KOPT-K1 (cell line): ENCODE results near the gene CNTRL.
"Not testable (repeated sequence)": the region's sequence is repeated elsewhere in the genome, so short reads cannot be mapped to it uniquely, and the experiment has no call there.

ENCODE experiments used
- H3K27ac ChIP-seq: fragments of 200-600 bp; sonication (generic); 2 replicates; pipeline ENCODE4 v1.5.1; 2016; ENCODE audit warnings: antibody characterized with exemption, mild to moderate bottlenecking, low read depth, low read length; ENCODE audit not compliant: poor library complexity, severe bottlenecking
- H3K36me3 ChIP-seq: fragments of 200-600 bp; sonication (generic); 2 replicates; pipeline ENCODE4 v1.5.1; 2017; ENCODE audit warnings: antibody characterized with exemption, mild to moderate bottlenecking, low read length, moderate library complexity; ENCODE audit not compliant: insufficient read depth
- H3K9me3 ChIP-seq: fragments of 200-600 bp; sonication (generic); 2 replicates; pipeline ENCODE4 v1.5.1; 2017; ENCODE audit warnings: antibody characterized with exemption, low read length, mild to moderate bottlenecking; ENCODE audit not compliant: insufficient read depth, poor library complexity, severe bottlenecking

Gene CNTRL

GRCh38 chr9:121074370-121075250 is at the start of gene CNTRL:
Gene CNTRL, plus strand, starts transcription at chr9:121074955. Its CDS starts 13,372 bp downstream, at chr9:121088327.
- Histone ChIP-seq H3K27ac (peak within 1 kb of the TSS; percentile 90), H3K36me3 (peaks cover 4% of the 10 kb centered on the region; the same call in 1 of the 2 replicates), H3K9me3 (no peaks in the 10 kb centered on the region)

- Histone ChIP-seq H3K36me3 (no peaks in the 10 kb centered on the region), H3K27ac (no peak overlapping the region), H3K9me3 (no peaks in the 10 kb centered on the region)
Measured at GRCh38 chr9:121026260-121026691, 48.5 kb upstream of the CNTRL start.

GRCh38 chr9:121026768-121027167 is 48.0 kb upstream of the CNTRL start:
- Histone ChIP-seq H3K27ac (no peak overlapping the region), H3K36me3 (no peaks in the 10 kb centered on the region), H3K9me3 (no peaks in the 10 kb centered on the region)

- H3K27ac ChIP-seq, H3K9me3 ChIP-seq, H3K36me3 ChIP-seq: not testable (repeated sequence)
Measured at GRCh38 chr9:121028285-121028684, 46.5 kb upstream of the CNTRL start.

- Histone ChIP-seq H3K36me3 (no peaks in the 10 kb centered on the region), H3K27ac (no peak overlapping the region), H3K9me3 (no peaks in the 10 kb centered on the region)
Measured at GRCh38 chr9:121029469-121029868, 45.3 kb upstream of the CNTRL start.

GRCh38 chr9:121034529-121034928 is 40.2 kb upstream of the CNTRL start:
- no peak overlapping the region for H3K27ac ChIP-seq
- no peaks in the 10 kb centered on the region for H3K9me3 ChIP-seq
- H3K36me3 ChIP-seq = no peaks in the 10 kb centered on the region

GRCh38 chr9:121035717-121036116 is 39.0 kb upstream of the CNTRL start:
- H3K36me3 ChIP-seq, H3K27ac ChIP-seq, H3K9me3 ChIP-seq: not testable (repeated sequence)

- H3K9me3 ChIP-seq = no peaks in the 10 kb centered on the region
- no peaks in the 10 kb centered on the region for H3K36me3 ChIP-seq
- H3K27ac ChIP-seq = no peak overlapping the region
Measured at GRCh38 chr9:121038362-121038761, 36.4 kb upstream of the CNTRL start.

GRCh38 chr9:121038804-121039203 is 36.0 kb upstream of the CNTRL start:
- H3K36me3 ChIP-seq = no peaks in the 10 kb centered on the region
- no peaks in the 10 kb centered on the region for H3K9me3 ChIP-seq
- no peak overlapping the region for H3K27ac ChIP-seq

DNA sequence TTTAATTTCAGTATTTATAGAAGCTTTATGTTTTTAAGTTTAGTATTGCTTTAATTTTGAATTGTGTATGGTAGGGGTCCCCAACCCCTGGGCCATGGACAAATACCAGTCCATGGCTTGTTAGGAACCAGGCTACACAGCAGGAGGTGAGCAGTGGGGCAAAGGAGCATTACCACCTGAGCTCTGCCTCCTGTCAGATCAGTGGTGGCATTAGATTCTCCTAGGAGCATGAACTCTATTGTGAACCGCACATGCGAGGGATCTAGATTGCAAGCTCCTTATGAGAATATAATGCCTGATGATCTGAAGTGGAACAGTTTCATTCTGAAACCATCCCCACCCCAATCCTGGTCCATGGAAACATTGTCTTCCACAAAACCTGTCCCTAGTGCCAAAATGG is 26.6 kb upstream of the CNTRL start:
- Histone ChIP-seq H3K27ac (no peak overlapping the region), H3K36me3 (no peaks in the 10 kb centered on the region), H3K9me3 (no peaks in the 10 kb centered on the region)

DNA sequence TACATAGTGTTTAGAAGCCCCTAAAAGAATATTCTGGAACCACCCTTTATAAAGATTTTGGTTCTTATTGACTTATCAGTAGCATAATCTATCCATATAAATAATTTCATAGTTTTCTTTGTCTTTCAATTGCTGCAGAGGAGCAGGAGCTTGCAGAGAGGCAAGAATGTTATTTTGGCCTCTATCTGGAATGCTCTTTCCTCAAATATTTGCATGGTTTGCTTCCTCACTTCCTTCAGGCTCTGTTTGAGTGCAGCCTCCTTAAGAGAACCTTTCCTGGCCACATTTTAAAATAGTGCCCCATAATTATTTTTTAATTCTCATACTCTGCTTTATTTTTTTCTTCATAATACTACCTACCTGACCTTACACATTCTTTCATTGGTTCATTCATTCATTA is 26.1 kb upstream of the CNTRL start:
- Histone ChIP-seq H3K36me3 (no peaks in the 10 kb centered on the region), H3K9me3 (no peaks in the 10 kb centered on the region), H3K27ac (no peak overlapping the region)

GRCh38 chr9:121050128-121050988 is 24.4 kb upstream of the CNTRL start, which contains the start of gene C5:
Gene C5, minus strand, starts transcription at chr9:121050275. Its CDS starts 29 bp downstream, at chr9:121050246.
- Histone ChIP-seq H3K27ac (no peak within 1 kb of the TSS), H3K36me3 (no peaks in the 10 kb centered on the region), H3K9me3 (no peaks in the 10 kb centered on the region)

DNA sequence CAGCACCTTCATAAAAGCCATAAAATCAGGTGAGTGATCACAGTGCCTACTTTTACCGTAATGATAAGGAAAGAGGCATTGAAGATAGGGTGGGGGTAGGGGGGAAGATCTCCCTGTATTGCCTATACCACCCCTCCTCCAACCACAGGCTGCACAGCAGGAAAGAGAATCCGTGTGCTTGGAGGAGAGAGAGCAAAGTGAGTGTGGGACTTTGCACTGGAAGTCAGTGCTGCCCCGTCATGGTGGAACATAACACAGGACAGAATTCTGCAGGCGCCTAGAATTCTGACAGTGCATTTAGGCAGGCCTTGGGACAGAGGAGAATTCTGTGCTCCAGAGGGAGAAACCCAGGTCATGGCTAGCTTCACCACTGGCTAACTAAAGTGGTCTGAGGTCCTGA is 21.2 kb upstream of the CNTRL start:
- Histone ChIP-seq H3K27ac (no peak overlapping the region), H3K9me3 (no peaks in the 10 kb centered on the region), H3K36me3 (no peaks in the 10 kb centered on the region)

DNA sequence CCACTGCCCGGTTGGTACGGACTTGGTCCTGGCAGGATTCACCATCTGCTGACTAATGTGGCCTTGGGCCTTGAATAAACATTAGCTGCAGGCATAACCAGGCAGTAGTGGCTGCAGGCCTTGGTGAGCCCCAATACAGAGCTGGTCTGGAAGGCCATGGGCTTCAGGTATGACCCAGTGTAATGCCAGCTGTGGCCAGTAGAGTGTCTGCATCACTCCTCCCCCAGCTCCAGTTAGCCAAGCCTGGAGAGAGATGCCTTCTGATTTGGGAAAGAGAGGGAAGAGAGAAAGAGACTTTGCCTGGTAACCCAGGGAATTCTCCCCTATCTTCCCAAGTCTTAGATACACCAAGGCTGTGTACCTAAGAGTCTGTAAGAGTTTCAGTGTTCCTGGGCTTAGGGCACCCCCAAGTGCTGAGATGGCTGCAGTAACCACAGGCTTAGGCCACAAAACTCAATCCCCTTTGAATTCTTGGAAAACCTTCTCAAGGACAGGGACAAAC is 19.1 kb upstream of the CNTRL start:
- Histone ChIP-seq H3K27ac (no peak overlapping the region), H3K9me3 (no peaks in the 10 kb centered on the region), H3K36me3 (no peaks in the 10 kb centered on the region)

DNA sequence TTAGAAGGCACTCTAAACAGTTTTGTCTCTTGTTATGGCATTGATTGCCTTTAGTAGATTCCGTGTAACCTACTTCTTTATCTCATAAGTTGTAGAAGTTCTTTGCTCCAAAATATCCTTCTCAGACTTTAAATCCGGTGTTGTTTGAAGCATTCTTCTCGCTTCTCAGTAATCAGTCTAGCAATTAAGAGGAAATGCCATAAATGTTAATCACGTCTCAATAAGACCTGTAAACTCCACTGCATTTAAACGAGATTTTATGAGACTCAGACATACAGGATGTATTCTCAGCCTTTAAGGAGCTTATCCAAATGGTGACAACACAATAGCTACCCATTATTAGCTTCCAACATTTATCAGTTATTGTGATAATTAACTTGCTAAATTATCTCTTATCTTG is 16.9 kb upstream of the CNTRL start:
- H3K9me3 ChIP-seq = no peaks in the 10 kb centered on the region
- no peaks in the 10 kb centered on the region for H3K36me3 ChIP-seq
- H3K27ac ChIP-seq = no peak overlapping the region
